Fibroblast of pulmonary artery (primary cell): ENCODE measurements around the gene PLA2G7.

Experiments
- DNase-seq: peaks from one replicate; pipeline ENCODE4 v3.0.0-alpha.2; 2010; ENCODE audit warnings: low read depth
- H3K4me3 ChIP-seq: replicated peaks from 2 replicates; pipeline ENCODE4 v1.5.1; 2011; ENCODE audit warnings: low read depth, mild to moderate bottlenecking, control low read depth, low read length, moderate library complexity
- TF ChIP-seq, protein P1 (sequence below): IDR thresholded peaks from 2 replicates; pipeline ENCODE4 v1.5.1; 2011; ENCODE audit warnings: mild to moderate bottlenecking, control low read depth, low read length, inconsistent platforms; ENCODE audit errors: missing control alignments

PLA2G7 gene

DNA sequence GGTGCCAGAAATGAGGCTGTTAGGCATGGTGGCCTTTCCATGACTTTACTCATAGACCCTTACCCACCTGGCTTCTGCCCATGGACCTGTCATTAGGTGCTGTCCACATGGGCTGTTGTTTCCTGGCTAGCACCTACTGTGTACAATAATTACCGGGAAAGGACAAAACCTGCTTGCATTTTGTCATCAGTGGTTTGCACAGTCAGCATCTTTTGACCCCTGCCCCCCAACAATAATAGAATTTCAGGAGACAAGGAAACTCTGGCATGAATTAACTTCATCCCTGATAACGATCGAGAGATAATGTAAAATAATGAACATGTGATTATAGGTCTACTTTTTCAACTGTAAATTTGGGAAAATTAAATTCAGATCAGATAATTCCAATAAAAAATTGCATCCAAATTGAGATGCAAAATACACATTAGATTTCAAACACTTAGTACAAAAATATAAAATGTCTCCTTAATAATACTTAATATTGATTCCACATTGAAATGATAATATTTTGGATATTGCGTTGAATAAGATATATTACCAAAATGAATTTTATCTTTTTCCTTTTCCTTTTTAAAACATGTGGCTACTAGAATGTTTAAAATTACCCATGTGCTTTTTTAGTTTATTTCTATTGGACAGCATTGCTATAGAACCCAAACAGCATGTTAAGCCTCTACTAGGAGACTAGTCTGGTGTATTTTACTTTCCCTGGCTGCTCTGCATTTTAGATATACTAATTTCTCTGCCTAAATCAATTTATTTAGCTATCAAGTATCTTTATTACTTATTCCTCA lies 24.0 kb upstream of the PLA2G7 start:
- TF ChIP-seq, protein P1, sequence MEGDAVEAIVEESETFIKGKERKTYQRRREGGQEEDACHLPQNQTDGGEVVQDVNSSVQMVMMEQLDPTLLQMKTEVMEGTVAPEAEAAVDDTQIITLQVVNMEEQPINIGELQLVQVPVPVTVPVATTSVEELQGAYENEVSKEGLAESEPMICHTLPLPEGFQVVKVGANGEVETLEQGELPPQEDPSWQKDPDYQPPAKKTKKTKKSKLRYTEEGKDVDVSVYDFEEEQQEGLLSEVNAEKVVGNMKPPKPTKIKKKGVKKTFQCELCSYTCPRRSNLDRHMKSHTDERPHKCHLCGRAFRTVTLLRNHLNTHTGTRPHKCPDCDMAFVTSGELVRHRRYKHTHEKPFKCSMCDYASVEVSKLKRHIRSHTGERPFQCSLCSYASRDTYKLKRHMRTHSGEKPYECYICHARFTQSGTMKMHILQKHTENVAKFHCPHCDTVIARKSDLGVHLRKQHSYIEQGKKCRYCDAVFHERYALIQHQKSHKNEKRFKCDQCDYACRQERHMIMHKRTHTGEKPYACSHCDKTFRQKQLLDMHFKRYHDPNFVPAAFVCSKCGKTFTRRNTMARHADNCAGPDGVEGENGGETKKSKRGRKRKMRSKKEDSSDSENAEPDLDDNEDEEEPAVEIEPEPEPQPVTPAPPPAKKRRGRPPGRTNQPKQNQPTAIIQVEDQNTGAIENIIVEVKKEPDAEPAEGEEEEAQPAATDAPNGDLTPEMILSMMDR, result no peak
- no peak for DNase-seq
- H3K4me3 ChIP-seq, result no peak overlapping the region

DNA sequence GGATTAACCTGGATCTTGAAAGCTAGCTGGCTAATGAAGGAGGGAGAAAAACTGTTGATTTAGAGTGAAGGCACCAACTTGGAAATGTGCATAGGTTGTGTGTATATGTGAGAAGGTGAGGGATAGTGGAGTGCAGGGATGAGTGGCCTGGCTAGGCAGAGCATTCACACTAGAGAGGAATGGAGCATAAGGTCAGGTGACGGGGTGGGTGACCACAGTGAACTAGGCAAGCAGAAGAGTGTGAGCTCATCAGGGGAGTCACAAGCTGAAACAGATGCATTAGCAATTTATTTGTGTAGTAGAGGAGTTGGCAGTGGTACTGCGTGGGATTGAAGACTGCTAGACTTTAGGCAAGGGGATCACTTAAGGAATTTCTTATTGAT lies 22.0 kb upstream of the PLA2G7 start:
- no peak overlapping the region for H3K4me3 ChIP-seq
- DNase-seq, result no peak
- TF ChIP-seq, protein P1, result no peak

DNA sequence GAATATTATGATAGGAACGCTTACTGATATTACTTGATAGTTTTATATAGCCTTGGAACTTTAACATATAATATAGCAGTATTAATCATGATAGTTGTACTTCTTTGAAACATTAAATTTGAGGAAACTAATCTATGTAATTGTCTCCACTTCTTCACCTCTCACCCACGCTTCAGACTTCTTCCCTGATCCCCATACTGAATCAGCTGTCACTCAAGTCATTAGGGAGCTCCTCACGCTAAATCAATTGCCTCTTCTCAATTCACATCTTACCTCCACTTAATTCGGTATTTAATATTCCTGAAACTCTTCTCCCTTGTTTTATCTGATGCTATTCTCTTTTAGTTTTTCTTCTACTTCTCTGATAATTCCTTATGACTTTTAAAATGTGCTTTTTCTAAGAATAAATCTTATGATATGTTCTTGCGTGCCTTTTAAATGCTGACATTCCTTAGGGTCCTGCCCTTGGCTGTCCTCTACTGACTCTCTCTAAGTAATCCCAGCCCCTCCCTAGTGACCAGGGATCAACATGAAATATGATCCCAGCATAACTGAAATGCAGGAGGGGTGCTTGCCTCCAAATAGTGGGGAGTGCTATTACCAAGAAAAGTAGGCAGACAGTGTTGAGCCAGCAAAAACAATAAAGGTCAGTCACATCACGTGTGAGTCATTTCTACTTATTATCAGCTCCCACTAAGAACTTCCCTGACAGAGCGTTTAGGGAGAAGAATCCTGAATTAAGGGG lies 21.5 kb upstream of the PLA2G7 start:
- TF ChIP-seq, protein P1, result no peak
- DNase-seq, result peak; percentile 4
- H3K4me3 ChIP-seq, result no peak overlapping the region

DNA sequence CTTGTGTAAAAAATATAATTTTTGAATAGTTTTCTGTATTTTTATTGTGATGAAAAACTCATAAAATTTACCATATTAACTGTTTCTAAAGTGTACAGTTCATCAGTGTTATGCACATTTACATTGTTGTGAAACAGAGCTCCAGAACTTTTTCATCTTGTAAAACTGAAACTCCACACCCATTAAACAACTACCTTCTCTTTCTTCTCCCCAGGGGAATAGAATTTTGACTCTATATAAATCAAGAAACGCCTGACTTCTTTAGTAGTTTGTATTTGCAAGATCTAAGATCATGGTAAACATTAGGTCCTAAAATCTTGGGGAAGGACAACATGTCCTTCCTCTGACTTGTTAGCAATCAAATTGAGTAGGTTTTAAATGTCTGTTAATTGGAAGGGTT lies 20.7 kb upstream of the PLA2G7 start:
- no peak overlapping the region for H3K4me3 ChIP-seq
- TF ChIP-seq, protein P1, result no peak
- DNase-seq, result no peak

DNA sequence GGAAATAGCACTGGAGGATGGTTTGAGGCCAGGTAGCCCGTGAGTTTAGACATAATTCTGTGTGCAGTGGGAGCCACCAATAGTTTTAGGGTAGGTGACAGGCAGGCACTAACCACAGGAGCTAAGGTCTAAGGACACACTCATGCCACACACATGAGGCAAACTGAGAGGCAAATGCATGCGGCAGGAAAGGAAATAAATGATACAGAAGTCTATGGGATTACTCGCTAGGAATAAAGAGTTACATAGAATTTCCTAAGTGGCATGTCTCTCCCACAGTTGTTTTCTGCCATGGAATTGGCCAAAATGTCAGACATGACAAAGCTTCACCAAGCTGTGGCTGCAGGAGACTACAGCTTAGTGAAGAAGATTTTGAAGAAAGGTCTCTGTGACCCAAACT lies 16.5 kb upstream of the PLA2G7 start:
- TF ChIP-seq, protein P1, result no peak
- H3K4me3 ChIP-seq, result no peak overlapping the region
- no peak for DNase-seq

DNA sequence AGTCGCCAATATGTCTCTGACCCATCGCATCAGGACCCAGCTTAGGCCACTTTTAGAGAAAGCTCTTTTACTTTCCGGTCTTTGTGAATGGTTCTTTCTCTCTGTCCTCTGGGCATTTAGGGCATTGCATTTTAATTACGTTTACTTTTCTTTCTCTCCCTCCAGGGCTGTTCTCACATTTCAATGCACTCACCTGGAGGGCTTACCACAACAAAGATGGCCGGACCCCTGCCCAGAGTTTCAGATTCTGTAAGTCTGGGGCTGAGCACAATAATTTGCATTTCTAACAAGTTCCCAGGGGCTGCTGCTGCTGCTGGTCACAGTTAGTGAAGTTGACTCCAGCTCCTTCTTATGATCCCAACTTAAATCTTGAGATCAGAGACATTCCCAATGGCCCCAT lies 14.6 kb upstream of the PLA2G7 start:
- H3K4me3 ChIP-seq, result no peak overlapping the region
- TF ChIP-seq, protein P1, result no peak
- no peak for DNase-seq
